Fibroblast of mammary gland (primary cell): ENCODE results near the gene UMOD.

Experiments
- DNase-seq: peaks from one replicate; pipeline ENCODE4 v3.0.0-alpha.2; 2010; ENCODE audit warnings: low read depth
- H3K4me3 ChIP-seq: 2 replicates; pipeline ENCODE4 v1.5.1; 2011; ENCODE audit warnings: low read depth, mild to moderate bottlenecking, low read length, moderate library complexity; ENCODE audit not compliant: control insufficient read depth
- TF ChIP-seq, protein P1 (sequence below): conservative IDR thresholded peaks from 2 replicates; pipeline ENCODE4 v1.5.1; 2011; ENCODE audit warnings: low read depth, low read length, inconsistent platforms; ENCODE audit not compliant: control insufficient read depth, insufficient read depth

UMOD gene

DNA sequence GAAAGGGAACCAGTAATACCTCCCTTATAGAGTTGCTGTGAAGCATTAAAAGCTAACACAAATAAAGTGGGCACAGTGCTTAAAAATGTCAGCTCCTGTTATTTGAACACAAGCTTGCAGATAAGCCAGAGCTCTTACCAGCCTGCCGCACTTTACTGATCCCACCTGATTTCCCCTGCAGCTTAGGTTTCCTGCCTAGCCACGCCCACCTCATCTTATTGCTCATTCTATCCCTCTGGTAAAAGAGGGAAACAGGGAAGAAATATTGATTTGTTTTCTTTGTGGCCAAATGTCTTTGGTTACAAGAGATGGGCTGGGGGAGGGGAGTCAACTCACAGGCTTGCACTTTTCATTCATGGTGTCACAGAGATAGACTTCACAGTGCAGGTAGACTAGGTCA is 15.6 kb downstream of the UMOD start:
- TF ChIP-seq, protein P1, sequence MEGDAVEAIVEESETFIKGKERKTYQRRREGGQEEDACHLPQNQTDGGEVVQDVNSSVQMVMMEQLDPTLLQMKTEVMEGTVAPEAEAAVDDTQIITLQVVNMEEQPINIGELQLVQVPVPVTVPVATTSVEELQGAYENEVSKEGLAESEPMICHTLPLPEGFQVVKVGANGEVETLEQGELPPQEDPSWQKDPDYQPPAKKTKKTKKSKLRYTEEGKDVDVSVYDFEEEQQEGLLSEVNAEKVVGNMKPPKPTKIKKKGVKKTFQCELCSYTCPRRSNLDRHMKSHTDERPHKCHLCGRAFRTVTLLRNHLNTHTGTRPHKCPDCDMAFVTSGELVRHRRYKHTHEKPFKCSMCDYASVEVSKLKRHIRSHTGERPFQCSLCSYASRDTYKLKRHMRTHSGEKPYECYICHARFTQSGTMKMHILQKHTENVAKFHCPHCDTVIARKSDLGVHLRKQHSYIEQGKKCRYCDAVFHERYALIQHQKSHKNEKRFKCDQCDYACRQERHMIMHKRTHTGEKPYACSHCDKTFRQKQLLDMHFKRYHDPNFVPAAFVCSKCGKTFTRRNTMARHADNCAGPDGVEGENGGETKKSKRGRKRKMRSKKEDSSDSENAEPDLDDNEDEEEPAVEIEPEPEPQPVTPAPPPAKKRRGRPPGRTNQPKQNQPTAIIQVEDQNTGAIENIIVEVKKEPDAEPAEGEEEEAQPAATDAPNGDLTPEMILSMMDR: no peak
- no peak for DNase-seq
- no peak overlapping the region for H3K4me3 ChIP-seq

DNA sequence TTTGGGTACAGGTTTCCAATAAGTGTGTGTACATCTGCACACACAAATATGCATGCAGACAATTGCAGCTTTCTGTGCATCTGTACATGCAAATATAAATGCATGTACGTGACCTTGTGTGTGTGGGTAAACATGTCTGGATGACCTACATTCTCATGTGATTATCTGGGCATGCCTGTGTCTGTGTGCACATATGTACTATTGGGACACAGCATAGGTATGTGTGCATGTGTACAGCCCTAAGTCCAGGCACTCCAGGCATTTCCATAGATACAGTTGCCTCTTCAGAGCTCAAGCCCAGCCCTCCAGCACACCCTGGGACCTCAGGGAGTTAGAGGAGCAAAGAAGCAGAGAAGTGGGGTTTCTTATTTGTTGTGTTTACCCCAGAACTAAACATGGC is 18.1 kb downstream of the UMOD start:
- TF ChIP-seq, protein P1: no peak
- no peak overlapping the region for H3K4me3 ChIP-seq
- DNase-seq: no peak

DNA sequence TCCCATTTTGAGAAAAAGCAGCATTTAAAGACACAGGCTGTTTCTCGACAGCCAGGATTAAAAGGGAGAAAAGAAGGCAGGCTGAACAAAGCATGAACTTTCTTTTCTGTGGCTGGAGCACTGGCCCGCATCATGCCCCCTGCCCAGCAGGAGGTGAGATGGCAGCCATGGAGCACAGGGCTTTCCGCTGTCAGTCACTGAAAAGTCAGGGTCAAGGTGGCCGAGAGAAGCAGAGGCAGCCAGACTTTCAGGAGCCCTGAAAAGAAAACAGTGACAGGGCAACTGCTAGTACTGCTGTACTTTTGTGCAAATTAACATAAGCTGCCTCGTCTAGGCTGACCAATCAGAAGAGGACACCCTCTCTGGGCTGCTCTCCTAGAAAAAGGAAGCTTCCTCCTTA is 19.4 kb downstream of the UMOD start:
- TF ChIP-seq, protein P1: no peak
- no peak for DNase-seq

DNA sequence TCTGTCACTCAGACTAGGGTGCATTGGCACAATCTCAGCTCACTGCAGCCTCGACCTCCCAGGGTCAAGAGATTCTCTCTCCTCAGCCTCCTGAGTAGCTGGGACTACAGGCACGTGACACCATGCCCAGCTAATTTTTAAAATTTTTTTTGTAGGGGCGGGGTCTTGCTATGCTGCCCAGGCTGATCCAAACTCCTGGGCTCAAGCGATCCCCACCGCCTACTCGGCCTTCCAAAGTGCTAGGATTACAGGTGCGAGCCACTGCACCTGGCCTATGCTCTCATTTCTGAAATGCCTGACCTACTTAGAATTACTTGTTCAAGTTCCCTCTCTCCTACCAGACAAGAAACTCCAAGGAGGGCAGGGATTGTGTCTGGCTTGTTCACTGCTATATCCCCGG is 20.1 kb downstream of the UMOD start:
- H3K4me3 ChIP-seq: no peak overlapping the region
- DNase-seq: no peak
- TF ChIP-seq, protein P1: no peak

More for the DNA sequence above, 19.4 kb downstream of the UMOD start:
- no peak overlapping the region for H3K4me3 ChIP-seq

DNA sequence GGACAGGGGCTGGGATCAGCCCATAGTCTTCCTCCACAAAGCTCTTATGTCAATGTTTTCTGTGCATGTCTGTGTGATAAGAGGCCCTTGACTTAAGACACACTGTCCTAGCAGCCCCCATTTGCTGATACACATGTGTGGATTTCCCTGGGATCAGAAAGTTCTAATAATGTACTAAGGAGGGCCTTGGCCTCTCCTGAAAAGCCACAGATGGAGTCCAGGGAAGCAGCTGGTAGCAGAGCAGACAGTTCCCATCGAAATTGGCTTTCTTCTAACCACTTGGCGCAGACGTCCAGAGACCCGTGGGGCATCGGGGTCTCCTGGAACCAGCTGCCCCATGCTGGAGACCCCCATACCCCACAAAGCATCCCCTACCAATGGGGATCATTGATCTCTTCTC is 20.9 kb downstream of the UMOD start:
- TF ChIP-seq, protein P1: no peak
- no peak overlapping the region for H3K4me3 ChIP-seq
- no peak for DNase-seq

DNA sequence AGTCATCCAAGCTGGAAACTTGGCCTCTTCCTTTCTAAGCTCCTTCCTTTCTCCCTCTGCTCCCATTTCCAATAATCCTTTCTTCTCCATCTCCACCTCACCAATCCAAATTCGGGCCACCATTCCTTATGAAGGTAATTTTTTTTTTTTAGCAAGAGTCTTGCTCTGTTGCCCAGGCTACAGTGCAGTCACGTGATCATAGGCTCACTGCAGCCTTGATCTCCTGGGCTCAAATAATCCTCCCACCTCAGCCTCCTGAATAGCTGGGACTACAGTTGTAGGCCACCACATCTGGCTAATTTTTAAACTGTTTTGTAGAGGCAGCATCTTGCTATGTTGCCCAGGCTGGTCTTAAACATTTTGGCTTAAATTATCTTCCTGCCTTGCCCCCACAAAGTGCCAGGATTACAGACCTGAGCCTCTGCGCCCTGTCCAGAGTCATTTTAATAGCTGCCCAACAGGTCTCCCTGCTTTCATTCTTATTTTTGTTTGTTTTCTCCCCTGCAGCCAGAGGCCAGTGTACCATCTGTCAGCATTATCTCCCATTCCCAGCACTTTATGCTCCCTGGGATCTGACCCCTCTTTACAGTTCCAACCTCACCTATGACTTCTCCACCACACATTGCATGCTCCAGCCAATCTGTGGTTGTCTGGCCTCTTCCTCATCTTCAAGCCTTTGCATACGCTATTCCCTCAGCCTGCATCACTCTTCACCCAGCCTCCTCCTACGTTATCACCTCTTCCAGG is 22.9 kb downstream of the UMOD start:
- H3K4me3 ChIP-seq: no peak overlapping the region
- DNase-seq: no peak
- TF ChIP-seq, protein P1: no peak
